ENCODE results near the gene BRPF1.

BRPF1 gene

GRCh38 chr3:9779721-9780457, 48.4 kb downstream of the BRPF1 start:
- no peak for DNase-seq (ENCODE audit: extremely low read depth, low read depth)
- no peak for TF ChIP-seq CTCF (IDR thresholded peaks at IDR 0.05; ENCODE audit: low read depth, low read length)

GRCh38 chr3:9780458-9780812, 48.9 kb downstream of the BRPF1 start:
- no peak for TF ChIP-seq CTCF (IDR thresholded peaks at IDR 0.05; ENCODE audit: low read depth, low read length)
- DNase-seq (ENCODE audit: extremely low read depth, low read depth): no peak

GRCh38 chr3:9780910-9781309, 49.4 kb downstream of the BRPF1 start:
- no peak for DNase-seq (ENCODE audit: extremely low read depth, low read depth)
- no peak for TF ChIP-seq CTCF (IDR thresholded peaks at IDR 0.05; ENCODE audit: low read depth, low read length)

- DNase-seq (ENCODE audit: extremely low read depth, low read depth): no peak
- no peak for TF ChIP-seq CTCF (IDR thresholded peaks at IDR 0.05; ENCODE audit: low read depth, low read length)
These were observed 50.0 kb downstream of the BRPF1 start for GRCh38 chr3:9781551-9781950.

GRCh38 chr3:9781978-9782603, 50.6 kb downstream of the BRPF1 start:
- no peak for DNase-seq (ENCODE audit: extremely low read depth, low read depth)
- TF ChIP-seq CTCF (IDR thresholded peaks at IDR 0.05; ENCODE audit: low read depth, low read length): no peak

GRCh38 chr3:9782770-9783169, 51.2 kb downstream of the BRPF1 start:
- no peak for TF ChIP-seq CTCF (IDR thresholded peaks at IDR 0.05; ENCODE audit: low read depth, low read length)
- DNase-seq (ENCODE audit: extremely low read depth, low read depth): no peak

GRCh38 chr3:9783954-9784353, 52.4 kb downstream of the BRPF1 start:
- TF ChIP-seq CTCF (IDR thresholded peaks at IDR 0.05; ENCODE audit: low read depth, low read length): no peak
- DNase-seq (ENCODE audit: extremely low read depth, low read depth): no peak

All from AG09319 (cell line).